PFSK-1 (cell line): Measurements from ENCODE around the gene ENPEP.

Source experiments
- FOXP2 ChIP-seq: optimal IDR thresholded peaks from 2 replicates; pipeline ENCODE3; 2011; ENCODE audit warnings: borderline replicate concordance, control low read depth, inconsistent platforms; ENCODE audit not compliant: insufficient read depth; ENCODE audit errors: extremely low read length, extremely low read depth
- POLR2AphosphoS5 ChIP-seq: IDR thresholded peaks from 2 replicates; pipeline ENCODE4 v1.6.1; 2012; ENCODE audit warnings: low read depth, mild to moderate bottlenecking, control low read depth, low read length, moderate library complexity
- REST ChIP-seq, 2 experiments: IDR thresholded peaks; 2 replicates each; pipeline versions ENCODE4 v1.6.1 to v1.8.0; 2011 to 2012; ENCODE audit warnings: low read depth in 2 of 2, low read length in 2 of 2, control low read depth in 1 of 2, inconsistent platforms in 1 of 2, mild to moderate bottlenecking in 1 of 2, moderate library complexity in 1 of 2; ENCODE audit not compliant: insufficient read depth in 1 of 2
- SIN3A ChIP-seq: IDR thresholded peaks from 2 replicates; pipeline ENCODE4 v1.6.1; 2012; ENCODE audit warnings: mild to moderate bottlenecking, low read length, moderate library complexity, borderline replicate concordance; ENCODE audit not compliant: insufficient read depth
- TAF1 ChIP-seq: IDR thresholded peaks from 2 replicates; pipeline ENCODE4 v1.6.1; 2012; ENCODE audit warnings: low read length, control low read depth, borderline replicate concordance; ENCODE audit not compliant: insufficient read depth

The ENPEP gene

GRCh38 chr4:110467400-110467799 is 8.6 kb upstream of the ENPEP start:
- TF ChIP-seq FOXP2, result no peak
- no peak for TF ChIP-seq REST (IDR thresholded peaks at IDR 0.05; ENCODE audit: insufficient read depth in 1 of 2, low read depth in 2 of 2, low read length in 2 of 2)
- no peak for TF ChIP-seq POLR2AphosphoS5

DNA sequence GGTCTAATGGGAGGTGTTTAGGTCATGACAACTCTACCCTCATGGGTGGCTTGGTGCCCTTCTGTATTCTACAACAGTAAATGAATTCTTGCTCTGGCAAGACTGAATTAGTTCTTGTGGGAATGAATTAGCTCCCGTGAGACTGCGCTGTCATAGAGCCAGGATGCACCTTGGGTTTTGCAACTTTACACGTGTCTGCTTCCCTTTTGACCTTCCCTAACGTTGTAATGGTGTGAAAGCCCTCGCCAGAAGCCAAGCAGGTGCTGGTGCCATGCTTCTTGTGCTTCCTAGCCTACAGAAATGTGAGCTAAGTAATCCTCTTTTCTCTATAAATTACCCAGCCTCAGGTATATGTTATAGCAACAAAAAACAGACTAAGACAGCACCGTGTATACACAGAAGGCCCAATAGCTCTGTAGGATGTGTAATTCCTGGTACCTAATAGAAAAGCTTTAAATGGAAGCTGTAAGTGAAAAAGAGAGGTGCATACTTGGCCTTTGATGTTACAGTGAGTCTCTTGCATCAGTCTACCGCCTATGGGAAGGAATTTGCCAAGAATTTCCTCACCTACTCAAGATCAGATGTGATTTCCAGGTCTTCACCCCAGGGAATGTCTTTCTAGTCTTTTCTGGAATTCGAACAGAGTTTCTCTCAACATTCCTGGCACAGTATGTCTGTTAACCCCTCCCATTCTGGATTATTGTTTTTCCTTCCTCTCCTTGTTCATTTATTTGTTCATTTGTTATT is 3.2 kb upstream of the ENPEP start:
- TF ChIP-seq REST (IDR thresholded peaks at IDR 0.05; ENCODE audit: insufficient read depth in 1 of 2, low read depth in 2 of 2, low read length in 2 of 2) (no peak), FOXP2 (no peak)

DNA sequence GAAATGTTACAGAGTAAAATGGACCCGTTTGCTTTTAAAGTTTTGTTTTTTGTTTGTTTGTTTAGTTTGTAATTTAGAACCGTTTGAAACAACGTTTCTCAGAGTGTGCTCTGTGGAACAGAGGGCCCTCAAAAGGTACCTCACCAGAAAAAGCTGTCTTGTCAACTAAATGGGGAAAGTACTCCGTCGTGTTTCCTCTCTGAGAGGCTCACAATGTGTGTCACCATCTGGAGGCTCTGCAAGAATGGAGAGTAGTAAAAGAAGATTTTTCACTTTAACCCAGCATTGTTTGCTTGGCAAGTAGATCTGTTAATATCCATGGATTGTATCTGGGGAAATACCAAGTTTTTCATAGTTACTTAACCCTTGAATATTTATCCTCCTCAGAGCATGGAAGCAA is 1.5 kb upstream of the ENPEP start:
- TF ChIP-seq POLR2AphosphoS5 (no peak), FOXP2 (no peak), SIN3A (no peak), REST (IDR thresholded peaks at IDR 0.05; ENCODE audit: insufficient read depth in 1 of 2, low read depth in 2 of 2, low read length in 2 of 2) (no peak), TAF1 (no peak)

GRCh38 chr4:110477836-110478235 is 1.9 kb downstream of the ENPEP start:
- TF ChIP-seq POLR2AphosphoS5 (no peak), FOXP2 (no peak), REST (IDR thresholded peaks at IDR 0.05; ENCODE audit: insufficient read depth in 1 of 2, low read depth in 2 of 2, low read length in 2 of 2) (no peak), TAF1 (no peak)

DNA sequence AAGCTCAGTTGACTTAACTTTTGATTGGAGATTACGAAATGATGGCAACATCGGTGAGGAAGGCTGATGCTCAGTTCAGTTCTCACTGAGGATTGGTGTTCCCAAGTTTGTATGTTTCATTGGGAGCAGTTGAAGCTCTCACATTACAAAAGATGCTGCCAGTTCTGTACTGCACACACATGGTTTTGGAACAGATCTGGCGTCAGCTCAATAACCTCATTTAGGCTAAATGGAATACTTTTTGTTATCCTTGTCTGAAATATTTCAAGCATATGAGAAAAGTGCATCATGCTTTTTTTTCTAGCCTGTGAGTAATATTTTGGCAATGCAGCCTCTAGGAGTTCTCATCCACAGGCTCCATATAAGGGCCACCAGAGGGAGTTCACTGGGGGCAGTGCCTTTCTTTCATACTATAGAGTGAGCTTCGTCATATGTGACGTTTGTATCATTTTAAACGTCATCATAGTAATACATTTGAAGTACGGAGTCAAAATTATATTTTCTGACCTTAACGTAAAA is 4.1 kb downstream of the ENPEP start:
- no peak for TF ChIP-seq SIN3A
- no peak for TF ChIP-seq REST (IDR thresholded peaks at IDR 0.05; ENCODE audit: insufficient read depth in 1 of 2, low read depth in 2 of 2, low read length in 2 of 2)
- no peak for TF ChIP-seq TAF1
- TF ChIP-seq FOXP2, result no peak
- no peak for TF ChIP-seq POLR2AphosphoS5
